OCI-LY7 (cell line): ENCODE data around the gene CDT1. TPM values are rescaled to one million over a fixed set of nuclear protein-coding genes. Genes with fewer than 3 reads are reported as not detected.

ENCODE experiments used
- BruUV-seq: library from RNA; stranded (reverse); fragments of 400-500 nt; replicated peaks from 2 replicates; lab custom pipeline; 2021; lab: Mats Ljungman, UMichigan
- CTCF ChIA-PET: fragments of 300-600 bp; sonication (Branson Sonifier 250); formaldehyde crosslinking; loops from one replicate; lab custom pipeline; 2022; ENCODE audit warnings: antibody characterized with exemption; ENCODE audit not compliant: unreplicated experiment; lab: Charles Lee
- POLR2A ChIA-PET: fragments of 300-600 bp; sonication (Branson Sonifier 250); formaldehyde crosslinking; loops from one replicate; lab custom pipeline; 2022; ENCODE audit warnings: antibody characterized with exemption; lab: Charles Lee
- DNase-seq: peaks from one replicate; pipeline ENCODE4 v3.0.0-alpha.2; 2015; ENCODE audit warnings: low spot score
- H2AFZ ChIP-seq: fragments of 200-600 bp; sonication (generic), shearing (Covaris generic); 2 replicates; pipeline ENCODE4 v1.6.1; 2014; ENCODE audit warnings: mild to moderate bottlenecking, antibody characterized with exemption, low read length, moderate library complexity
- H3K27ac ChIP-seq: fragments of 200-600 bp; sonication (generic); 2 replicates; pipeline ENCODE4 v1.5.1; 2014; ENCODE audit warnings: mixed run types, low read depth, mild to moderate bottlenecking, moderate library complexity, low read length, inconsistent platforms; ENCODE audit not compliant: poor library complexity, severe bottlenecking
- H3K36me3 ChIP-seq: fragments of 200-600 bp; sonication (generic); 2 replicates; pipeline ENCODE4 v1.6.1; 2014; ENCODE audit warnings: mild to moderate bottlenecking, antibody characterized with exemption, low read length, moderate library complexity, mixed read lengths; ENCODE audit not compliant: insufficient read depth
- H3K4me1 ChIP-seq: fragments of 200-600 bp; sonication (generic); 2 replicates; pipeline ENCODE4 v1.5.1; 2014; ENCODE audit warnings: mild to moderate bottlenecking, low read length; ENCODE audit not compliant: insufficient read depth, poor library complexity, severe bottlenecking
- H3K4me2 ChIP-seq: fragments of 200-600 bp; sonication (generic); 2 replicates; pipeline ENCODE4 v1.6.1; 2014; ENCODE audit warnings: mild to moderate bottlenecking, low read length
- H3K4me3 ChIP-seq: fragments of 200-600 bp; sonication (generic); 2 replicates; pipeline ENCODE4 v1.5.1; 2014; ENCODE audit warnings: mild to moderate bottlenecking, low read depth, low read length; ENCODE audit not compliant: poor library complexity, severe bottlenecking
- H3K79me2 ChIP-seq: fragments of 200-600 bp; sonication (generic); 2 replicates; pipeline ENCODE4 v1.6.1; 2016; ENCODE audit warnings: low read depth, mild to moderate bottlenecking, low read length, moderate library complexity, mixed read lengths; ENCODE audit not compliant: insufficient read depth
- H3K9me2 ChIP-seq: fragments of 200-600 bp; sonication (generic); 2 replicates; pipeline ENCODE4 v1.6.1; 2016; ENCODE audit warnings: mild to moderate bottlenecking, low read length, mixed read lengths; ENCODE audit not compliant: insufficient read depth
- H3K9me3 ChIP-seq: fragments of 200-600 bp; sonication (generic); 2 replicates; pipeline ENCODE4 v1.6.1; 2014; ENCODE audit warnings: mild to moderate bottlenecking, mixed run types, low read length, mixed read lengths
- H4K20me1 ChIP-seq: fragments of 200-600 bp; sonication (generic); 2 replicates; pipeline ENCODE4 v1.6.1; 2014; ENCODE audit warnings: mild to moderate bottlenecking, antibody characterized with exemption, low read length, moderate library complexity, mixed read lengths; ENCODE audit not compliant: insufficient read depth
- CTCF ChIP-seq: fragments of 200-600 bp; sonication (generic); conservative IDR thresholded peaks from 2 replicates; pipeline ENCODE4 v1.5.1; 2014; ENCODE audit warnings: mild to moderate bottlenecking, antibody characterized with exemption, low read length, moderate library complexity, mixed read lengths
- EZH2phosphoT487 ChIP-seq: fragments of 200-600 bp; sonication (generic); IDR thresholded peaks from 2 replicates; pipeline ENCODE4 v1.6.1; 2018; ENCODE audit warnings: low read depth, borderline replicate concordance, mild to moderate bottlenecking, mixed run types, antibody characterized with exemption, low read length, moderate library complexity, mixed read lengths
- intact Hi-C: fragments of 100-400 bp; cut with micrococcal nuclease; formaldehyde crosslinking; loops from one replicate; pipeline ENCODE4 v1.10.0; 2022; ENCODE audit not compliant: unreplicated experiment
- total RNA-seq, 2 experiments: library from RNA; depleted of rRNA in 1 of 2; stranded (reverse); fragments of >200 nt in 1 of 2; shearing (Covaris generic) in 1 of 2; gene quantifications; 2 replicates each; pipeline ENCODE4 v1.2.3, GENCODE V29; 2014 to 2022

CDT1 gene
- total RNA-seq, 2 experiments from 2014 or later = 82.7 to 108 TPM

- intact Hi-C loops = no loop called here
- Histone ChIP-seq H3K4me2 (no peak overlapping the region), H2AFZ (no peak overlapping the region), H3K79me2 (no peaks in the 10 kb centered on the region), H3K36me3 (no peaks in the 10 kb centered on the region), H3K9me2 (no peaks in the 10 kb centered on the region), H3K9me3 (no peaks in the 10 kb centered on the region), H3K4me3 (no peak overlapping the region), H3K4me1 (no peaks in the 10 kb centered on the region), H3K27ac (no peak overlapping the region), H4K20me1 (no peaks in the 10 kb centered on the region)
- TF ChIP-seq CTCF = no peak
- no peak for TF ChIP-seq EZH2phosphoT487
- BruUV-seq = no TSS peak
- CTCF ChIA-PET = no interaction called here
- no peak for DNase-seq
- POLR2A ChIA-PET = no interaction called here
Measured at GRCh38 chr16:88839745-88840599, 36.4 kb downstream of the CDT1 start.

GRCh38 chr16:88840600-88841215 is 37.1 kb downstream of the CDT1 start:
- H3K9me2 ChIP-seq = no peaks in the 10 kb centered on the region
- H4K20me1 ChIP-seq = no peaks in the 10 kb centered on the region
- CTCF ChIA-PET = no interaction called here
- H3K4me1 ChIP-seq = no peaks in the 10 kb centered on the region
- TF ChIP-seq CTCF (no peak), EZH2phosphoT487 (no peak)
- no peaks in the 10 kb centered on the region for H3K79me2 ChIP-seq
- H2AFZ ChIP-seq = no peak overlapping the region
- no peak for DNase-seq
- H3K4me2 ChIP-seq = no peak overlapping the region
- intact Hi-C loops = no loop called here
- no peaks in the 10 kb centered on the region for H3K9me3 ChIP-seq
- no TSS peak for BruUV-seq
- no peaks in the 10 kb centered on the region for H3K36me3 ChIP-seq
- no peak overlapping the region for H3K4me3 ChIP-seq
- POLR2A ChIA-PET = no interaction called here
- no peak overlapping the region for H3K27ac ChIP-seq
